HG03135 (cell line): ENCODE results near the gene RNF213.

Source experiments
- ATAC-seq: cut with Tn5 transposase; IDR thresholded peaks from one replicate; pipeline ENCODE4 v1.9.1; 2021; ENCODE audit warnings: mild to moderate bottlenecking, moderate library complexity; ENCODE audit not compliant: unreplicated experiment

RNF213 gene

DNA sequence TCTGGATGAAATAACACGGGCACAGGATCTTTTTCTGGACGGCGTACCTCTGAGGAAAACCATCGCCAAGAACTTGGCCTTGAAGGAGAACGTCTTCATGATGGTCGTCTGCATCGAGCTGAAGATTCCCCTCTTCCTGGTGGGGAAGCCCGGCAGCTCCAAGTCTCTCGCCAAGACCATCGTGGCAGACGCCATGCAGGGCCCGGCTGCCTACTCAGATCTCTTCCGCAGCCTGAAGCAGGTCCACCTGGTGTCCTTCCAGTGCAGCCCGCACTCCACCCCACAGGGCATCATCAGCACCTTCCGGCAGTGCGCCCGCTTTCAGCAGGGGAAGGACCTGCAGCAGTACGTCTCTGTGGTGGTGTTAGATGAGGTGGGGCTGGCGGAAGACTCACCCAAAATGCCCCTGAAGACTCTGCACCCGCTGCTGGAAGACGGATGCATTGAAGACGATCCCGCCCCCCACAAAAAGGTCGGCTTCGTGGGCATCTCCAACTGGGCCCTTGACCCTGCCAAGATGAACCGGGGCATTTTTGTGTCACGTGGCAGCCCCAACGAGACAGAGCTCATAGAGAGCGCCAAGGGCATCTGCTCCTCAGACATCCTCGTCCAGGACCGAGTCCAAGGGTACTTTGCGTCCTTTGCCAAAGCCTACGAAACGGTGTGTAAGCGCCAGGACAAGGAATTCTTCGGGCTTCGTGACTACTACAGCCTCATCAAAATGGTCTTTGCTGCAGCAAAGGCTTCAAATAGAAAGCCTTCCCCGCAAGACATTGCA is 86.0 kb downstream of the RNF213 start:
- no peak for ATAC-seq

GRCh38 chr17:80347536-80347935 is 86.9 kb downstream of the RNF213 start:
- ATAC-seq = no peak

DNA sequence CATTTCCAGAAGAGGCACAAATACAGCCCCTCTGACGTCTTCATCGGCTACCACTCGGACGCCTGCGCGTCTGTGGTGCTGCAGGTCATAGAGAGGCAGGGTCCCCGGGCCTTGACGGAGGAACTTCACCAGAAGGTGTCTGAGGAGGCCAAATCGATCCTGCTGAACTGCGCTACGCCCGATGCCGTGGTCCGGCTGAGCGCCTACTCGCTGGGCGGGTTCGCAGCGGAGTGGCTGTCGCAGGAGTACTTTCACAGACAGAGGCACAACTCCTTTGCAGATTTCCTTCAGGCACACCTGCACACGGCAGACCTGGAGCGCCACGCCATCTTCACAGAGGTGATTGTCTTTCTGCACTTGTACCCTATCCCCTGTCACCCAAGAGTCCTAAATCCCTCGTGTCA is 87.3 kb downstream of the RNF213 start:
- no peak for ATAC-seq

GRCh38 chr17:80348551-80349150 is 88.0 kb downstream of the RNF213 start:
- ATAC-seq = no peak

DNA sequence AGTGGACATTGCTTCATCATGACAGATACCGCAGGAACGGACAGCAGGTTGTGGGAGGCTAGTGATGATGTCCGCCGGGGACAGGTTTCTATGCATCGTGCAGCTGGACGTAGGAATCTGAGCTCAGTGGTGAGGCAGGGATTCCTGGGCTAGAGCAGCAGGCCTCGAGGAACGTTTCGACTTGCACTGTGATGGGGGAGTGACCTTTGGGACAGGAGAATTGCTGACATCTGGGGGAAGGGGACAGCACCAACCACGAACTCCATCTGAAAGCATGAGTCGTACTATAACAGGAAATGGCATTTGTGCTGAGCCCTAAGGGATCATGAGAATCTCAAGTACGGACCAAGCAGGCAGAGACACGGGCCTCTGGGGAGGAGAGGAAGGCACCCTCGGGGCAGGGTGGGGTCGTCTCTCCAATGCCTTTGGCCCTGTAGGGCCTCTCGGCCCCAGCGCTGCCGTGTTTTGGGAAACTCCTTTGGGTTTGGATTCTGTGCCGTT is 88.5 kb downstream of the RNF213 start:
- no peak for ATAC-seq

DNA sequence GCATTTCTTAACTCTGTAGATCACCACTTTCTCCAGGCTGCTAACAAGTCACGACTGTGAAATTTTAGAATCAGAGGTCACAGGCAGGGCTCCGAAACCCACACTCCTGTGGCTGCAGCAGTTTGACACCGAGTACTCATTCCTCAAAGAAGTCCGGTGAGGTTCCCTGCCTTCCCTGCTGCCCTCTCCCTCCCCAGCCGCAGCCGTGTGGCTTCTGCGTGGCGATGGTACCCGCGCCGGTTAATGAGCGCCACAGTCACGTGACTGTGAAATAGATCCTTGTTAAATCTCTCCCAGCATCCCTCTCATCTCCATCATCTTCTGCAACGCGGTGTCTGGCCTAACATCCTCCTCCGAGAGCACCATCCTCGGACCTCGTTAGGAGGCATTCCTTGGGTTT is 89.1 kb downstream of the RNF213 start:
- ATAC-seq = no peak

DNA sequence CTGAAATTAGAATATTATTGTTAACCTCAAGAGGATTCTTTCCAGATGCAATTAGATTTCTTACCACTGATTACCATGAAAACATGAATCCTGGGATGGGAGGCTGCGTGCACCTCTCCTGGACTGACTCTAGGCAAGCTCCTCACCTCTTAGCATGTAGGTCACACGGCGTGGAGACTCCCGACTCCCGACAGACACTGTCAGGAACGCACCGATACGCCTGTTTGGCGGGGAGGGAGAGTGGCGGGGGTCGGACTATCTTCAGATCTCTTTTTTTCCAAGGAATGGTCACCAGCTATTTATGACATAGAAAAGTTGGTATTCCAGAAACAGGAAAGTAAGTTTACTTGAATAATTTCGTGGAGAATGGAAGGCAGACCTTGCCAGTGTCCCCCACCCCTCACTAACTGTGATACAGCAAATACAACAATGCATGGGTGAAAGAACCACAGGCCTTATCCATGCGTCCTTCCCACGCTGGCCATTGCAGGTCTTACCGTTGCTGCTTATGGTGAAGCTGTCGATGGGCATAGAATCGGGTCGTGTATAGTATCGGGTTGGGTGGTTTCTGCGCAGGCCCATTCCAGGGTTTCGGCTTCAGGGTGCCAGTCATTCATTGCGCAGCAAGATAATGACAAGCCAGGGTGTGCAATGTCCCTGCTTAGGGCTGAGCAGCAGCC is 91.7 kb downstream of the RNF213 start:
- no peak for ATAC-seq

DNA sequence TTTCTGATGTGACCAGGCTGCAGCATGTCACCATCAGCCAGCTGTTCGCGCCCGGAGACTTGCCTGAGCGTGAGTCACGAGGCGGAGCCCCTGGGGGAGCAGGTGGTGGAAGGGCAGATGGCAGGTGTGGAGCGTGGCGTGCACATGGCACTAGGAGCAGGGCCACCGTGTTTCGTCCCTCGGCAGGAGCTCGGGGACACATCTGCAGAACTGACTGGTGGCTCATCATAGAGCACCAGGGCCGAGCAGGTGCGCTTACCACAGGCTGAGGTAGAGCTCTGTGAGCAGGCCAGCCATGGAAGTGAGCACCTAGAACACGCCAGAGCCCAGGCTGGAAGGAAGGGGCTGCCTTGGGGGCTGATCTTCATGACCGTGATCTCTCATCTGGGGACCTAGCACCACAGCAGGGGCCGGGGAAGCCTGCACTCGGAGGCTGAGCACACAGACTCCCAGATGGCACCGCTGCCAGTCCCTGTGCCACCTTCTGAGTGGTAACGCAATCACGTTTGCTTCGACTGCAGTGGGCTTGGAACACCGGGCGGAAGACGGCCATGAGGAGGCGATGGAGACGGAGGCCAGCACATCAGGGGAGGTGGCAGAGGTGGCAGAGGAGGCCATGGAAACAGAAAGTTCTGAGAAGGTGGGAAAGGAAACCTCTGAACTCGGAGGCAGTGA is 92.5 kb downstream of the RNF213 start:
- no peak for ATAC-seq

DNA sequence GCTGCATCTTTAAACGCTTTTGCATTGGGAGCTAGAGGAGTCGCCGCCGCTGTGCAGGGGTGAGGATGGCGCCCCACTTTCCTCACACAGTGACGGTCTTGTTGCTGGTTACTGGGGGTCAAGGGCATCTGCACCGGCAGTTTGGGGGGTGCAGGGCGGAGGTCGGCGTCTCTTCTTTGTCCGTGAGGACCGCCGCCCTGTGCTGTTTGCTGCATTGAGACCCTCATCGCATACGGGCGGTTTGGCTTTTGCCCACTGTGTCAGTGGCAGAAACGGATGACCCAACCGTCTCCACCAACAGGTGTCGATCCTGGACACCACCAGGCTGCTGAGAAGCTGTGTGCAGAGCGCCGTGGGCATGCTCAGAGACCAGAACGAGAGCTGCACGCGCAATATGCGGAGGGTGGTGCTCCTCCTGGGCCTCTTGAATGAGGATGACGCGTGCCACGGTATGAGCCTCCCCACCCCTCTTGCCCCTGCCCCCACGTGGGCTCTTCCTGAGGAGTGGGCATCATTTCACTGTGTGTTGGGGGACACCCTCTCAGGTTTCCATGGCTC is 93.1 kb downstream of the RNF213 start:
- no peak for ATAC-seq

DNA sequence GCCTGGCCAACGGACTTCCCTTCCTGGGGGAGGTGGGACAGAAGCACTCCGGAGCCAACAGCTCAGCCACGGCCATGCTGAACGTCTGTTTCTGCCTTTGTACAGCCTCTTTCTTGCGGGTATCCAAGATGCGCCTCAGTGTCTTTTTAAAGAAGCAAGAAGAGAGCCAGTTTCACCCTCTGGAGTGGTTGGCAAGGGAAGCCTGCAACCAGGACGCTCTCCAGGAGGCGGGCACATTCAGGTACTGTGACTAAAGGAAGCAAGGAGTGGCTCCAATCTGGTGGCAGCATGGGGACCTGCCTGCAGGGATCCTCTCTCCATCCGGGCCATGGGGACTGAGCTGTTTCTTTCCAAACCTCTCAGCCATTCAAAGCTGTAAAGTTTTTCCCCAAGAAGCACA is 93.7 kb downstream of the RNF213 start:
- ATAC-seq = no peak

- no peak for ATAC-seq
Observed at GRCh38 chr17:80356231-80356856, 95.7 kb downstream of the RNF213 start.

GRCh38 chr17:80358131-80358530 is 97.5 kb downstream of the RNF213 start:
- no peak for ATAC-seq

GRCh38 chr17:80358861-80359260 is 98.2 kb downstream of the RNF213 start:
- ATAC-seq = no peak

GRCh38 chr17:80359422-80360110 is 98.9 kb downstream of the RNF213 start:
- ATAC-seq = no peak

GRCh38 chr17:80360396-80360795 is 99.7 kb downstream of the RNF213 start:
- no peak for ATAC-seq

DNA sequence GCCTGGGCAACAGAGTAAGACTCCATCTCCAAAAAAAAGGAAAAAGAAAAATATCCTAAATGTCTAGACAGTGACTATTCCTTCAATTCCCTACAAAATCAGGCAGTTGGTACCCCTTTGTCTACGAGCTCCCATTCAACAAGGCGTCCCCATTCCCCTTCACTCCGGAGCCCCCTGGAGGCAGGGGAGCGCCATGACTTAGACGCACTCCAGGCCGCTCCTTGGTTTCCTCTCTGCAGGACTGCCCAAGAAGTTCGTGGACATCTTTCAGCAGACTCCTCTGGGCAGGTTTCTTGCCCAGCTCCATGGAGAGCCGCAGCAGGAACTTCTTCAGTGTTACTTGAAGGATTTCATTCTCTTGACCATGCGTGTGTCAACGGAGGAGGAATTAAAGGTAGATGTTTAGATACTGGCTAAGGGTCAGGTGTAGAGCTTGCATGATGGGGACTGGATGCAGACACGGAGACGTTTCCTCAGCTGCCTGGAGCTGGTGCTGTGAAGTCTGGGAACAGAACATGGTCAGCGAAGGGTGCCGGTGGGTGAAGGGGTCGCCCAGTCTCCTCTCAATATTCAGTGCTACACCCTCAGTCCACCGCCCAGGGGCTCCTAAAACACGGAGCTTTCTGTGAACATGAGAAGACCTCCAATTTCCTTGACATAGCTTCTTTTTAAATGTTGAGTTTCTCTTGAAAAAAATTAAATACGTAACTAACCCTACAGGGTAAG is 101.0 kb downstream of the RNF213 start:
- ATAC-seq = no peak

GRCh38 chr17:80362428-80363119 is 101.9 kb downstream of the RNF213 start:
- no peak for ATAC-seq

- ATAC-seq = no peak
Observed at GRCh38 chr17:80363120-80363515, 102.5 kb downstream of the RNF213 start.
